Stomach (tissue), 4 donors: ENCODE measurements around the gene ITGAD.

Experiments
- CTCF ChIP-seq, 7 experiments: fragments of 450-650 bp in 4 of 7; fragments of 200-600 bp in 3 of 7; sonication (generic) in 3 of 7; IDR thresholded peaks; one replicate each; pipeline ENCODE4 v1.5.1; 2016 to 2019; ENCODE audit warnings: antibody characterized with exemption in 7 of 7, control low read depth in 2 of 7, mild to moderate bottlenecking in 1 of 7
- EP300 ChIP-seq: sonication (generic); formaldehyde crosslinking; IDR thresholded peaks from one replicate; pipeline ENCODE4 v1.6.1; 2017; ENCODE audit warnings: antibody characterized with exemption
- POLR2A ChIP-seq, 4 donors: fragments of 450-650 bp; IDR thresholded peaks; one replicate each; pipeline ENCODE4 v1.6.1; 2016; ENCODE audit warnings: antibody characterized with exemption in 4 of 4, control low read depth in 2 of 4, mild to moderate bottlenecking in 1 of 4, moderate library complexity in 1 of 4
- POLR2AphosphoS5 ChIP-seq, 3 donors: sonication (generic); formaldehyde crosslinking; IDR thresholded peaks; one replicate each; pipeline ENCODE4 v1.6.1; 2016; ENCODE audit warnings: antibody characterized with exemption in 3 of 3

- TF ChIP-seq POLR2A (IDR thresholded peaks at IDR 0.05) (no peak), CTCF (IDR thresholded peaks at IDR 0.05) (no peak), POLR2AphosphoS5 (IDR thresholded peaks at IDR 0.05) (no peak), EP300 (no peak)
Measured at GRCh38 chr16:31414706-31415105, 21.6 kb downstream of the ITGAD start.
